OCI-LY3 (cell line): ENCODE measurements around the gene EARS2.

Source experiments
- H2AFZ ChIP-seq: fragments of 200-600, 300-600 bp; shearing (Covaris generic); 2 replicates; pipeline ENCODE4 v1.6.0; 2014; ENCODE audit warnings: antibody characterized with exemption, low read depth, low read length
- H3K27ac ChIP-seq: fragments of 200-600, 300-600 bp; sonication (generic); 2 replicates; pipeline ENCODE4 v1.5.1; 2014; ENCODE audit warnings: mild to moderate bottlenecking, low read length, moderate library complexity, mixed read lengths
- H3K27me3 ChIP-seq: fragments of 200-600, 300-600 bp; sonication (generic); 2 replicates; pipeline ENCODE4 v1.6.1; 2014; ENCODE audit warnings: low read depth, low read length, mixed read lengths
- H3K36me3 ChIP-seq: fragments of 200-600, 300-600 bp; sonication (generic); replicated peaks from 2 replicates; pipeline ENCODE3; 2014; ENCODE audit warnings: low read depth, low read length, mixed read lengths
- H3K4me1 ChIP-seq: fragments of 300-600, 200-600 bp; sonication (generic); 2 replicates; pipeline ENCODE4 v1.6.1; 2014; ENCODE audit warnings: low read length, mixed read lengths
- H3K4me2 ChIP-seq: fragments of 200-600, 300-600 bp; sonication (generic); 2 replicates; pipeline ENCODE4 v1.6.1; 2014; ENCODE audit warnings: low read length, mixed read lengths
- H3K4me3 ChIP-seq: fragments of 300-600, 200-600 bp; sonication (generic); 2 replicates; pipeline ENCODE4 v1.5.1; 2014; ENCODE audit warnings: antibody characterized with exemption, mild to moderate bottlenecking, low read length, moderate library complexity
- H3K79me2 ChIP-seq: fragments of 300-600, 200-600 bp; shearing (Covaris generic); 2 replicates; pipeline ENCODE4 v1.6.1; 2014; ENCODE audit warnings: mild to moderate bottlenecking, low read length, mixed read lengths
- H3K9ac ChIP-seq: fragments of 300-600, 200-600 bp; shearing (Covaris generic); 2 replicates; pipeline ENCODE4 v1.6.0; 2014; ENCODE audit warnings: mild to moderate bottlenecking, low read length, moderate library complexity
- H3K9me3 ChIP-seq: fragments of 200-600, 300-600 bp; shearing (Covaris generic); 2 replicates; pipeline ENCODE4 v1.6.1; 2014; ENCODE audit warnings: low read length, mixed read lengths; ENCODE audit not compliant: insufficient read depth
- H4K20me1 ChIP-seq: fragments of 200-600, 300-600 bp; sonication (generic); 2 replicates; pipeline ENCODE4 v1.6.1; 2016; ENCODE audit warnings: low read length, mixed read lengths; ENCODE audit not compliant: insufficient read depth
- CTCF ChIP-seq: fragments of 200-600, 300-600 bp; sonication (generic); IDR thresholded peaks from 2 replicates; pipeline ENCODE4 v1.5.1; 2014; ENCODE audit warnings: antibody characterized with exemption, low read length, low read depth
- EZH2phosphoT487 ChIP-seq: fragments of 200-600 bp; shearing (Covaris generic); IDR thresholded peaks from 2 replicates; pipeline ENCODE4 v1.6.1; 2018; ENCODE audit warnings: antibody characterized with exemption, mixed run types, low read depth

Gene EARS2

GRCh38 chr16:23573817-23574216 is 16.7 kb upstream of the EARS2 start:
- peaks cover 40% of the 10 kb centered on the region for H3K36me3 ChIP-seq
- no peaks in the 10 kb centered on the region for H3K27me3 ChIP-seq
- no peaks in the 10 kb centered on the region for H3K9me3 ChIP-seq
- no peak overlapping the region for H3K4me2 ChIP-seq
- TF ChIP-seq CTCF: no peak
- TF ChIP-seq EZH2phosphoT487: no peak
- no peaks in the 10 kb centered on the region for H3K79me2 ChIP-seq
- H4K20me1 ChIP-seq: no peaks in the 10 kb centered on the region
- no peak overlapping the region for H3K27ac ChIP-seq
- peaks cover 28% of the 10 kb centered on the region for H3K4me1 ChIP-seq
- no peak overlapping the region for H3K9ac ChIP-seq
- H2AFZ ChIP-seq: no peak overlapping the region
- H3K4me3 ChIP-seq: no peak overlapping the region

GRCh38 chr16:23572394-23572793 is 15.2 kb upstream of the EARS2 start:
- no peak for TF ChIP-seq CTCF
- TF ChIP-seq EZH2phosphoT487: no peak
- peaks cover 39% of the 10 kb centered on the region for H3K36me3 ChIP-seq

GRCh38 chr16:23571895-23572294 is 14.7 kb upstream of the EARS2 start:
- no peak overlapping the region for H3K4me2 ChIP-seq
- H3K27ac ChIP-seq: peak overlapping the region; percentile 77
- H4K20me1 ChIP-seq: no peaks in the 10 kb centered on the region
- no peaks in the 10 kb centered on the region for H3K27me3 ChIP-seq
- H3K79me2 ChIP-seq: no peaks in the 10 kb centered on the region
- no peaks in the 10 kb centered on the region for H3K9me3 ChIP-seq
- H3K36me3 ChIP-seq: peaks cover 42% of the 10 kb centered on the region
- H3K4me3 ChIP-seq: no peak overlapping the region
- peaks cover 28% of the 10 kb centered on the region for H3K4me1 ChIP-seq
- H2AFZ ChIP-seq: no peak overlapping the region
- H3K9ac ChIP-seq: no peak overlapping the region
- TF ChIP-seq CTCF: no peak
- TF ChIP-seq EZH2phosphoT487: no peak

More at GRCh38 chr16:23572394-23572793, 15.2 kb upstream of the EARS2 start:
- H3K4me1 ChIP-seq: peaks cover 28% of the 10 kb centered on the region
- H3K4me3 ChIP-seq: no peak overlapping the region
- H3K4me2 ChIP-seq: no peak overlapping the region
- H2AFZ ChIP-seq: no peak overlapping the region
- H3K9ac ChIP-seq: no peak overlapping the region
- H4K20me1 ChIP-seq: no peaks in the 10 kb centered on the region
- no peaks in the 10 kb centered on the region for H3K9me3 ChIP-seq
- H3K27ac ChIP-seq: no peak overlapping the region
- H3K79me2 ChIP-seq: no peaks in the 10 kb centered on the region
- H3K27me3 ChIP-seq: no peaks in the 10 kb centered on the region

- H3K79me2 ChIP-seq: no peaks in the 10 kb centered on the region
- peak overlapping the region; percentile 33; the same call in 1 of the 2 replicates for H3K9ac ChIP-seq
- no peaks in the 10 kb centered on the region for H3K27me3 ChIP-seq
- peaks cover 47% of the 10 kb centered on the region for H3K36me3 ChIP-seq
- H3K4me3 ChIP-seq: peak overlapping the region; percentile 29
- no peaks in the 10 kb centered on the region for H3K9me3 ChIP-seq
- peaks cover 28% of the 10 kb centered on the region for H3K4me1 ChIP-seq
- H2AFZ ChIP-seq: no peak overlapping the region
- H3K27ac ChIP-seq: peak overlapping the region; percentile 77
- no peaks in the 10 kb centered on the region for H4K20me1 ChIP-seq
- peak overlapping the region; percentile 61 for H3K4me2 ChIP-seq
- TF ChIP-seq EZH2phosphoT487 (no peak), CTCF (no peak)
Observed at GRCh38 chr16:23570992-23571632, 14.0 kb upstream of the EARS2 start.
